NCI-H146 treated with DMSO at 0.1 percent for 48 hours (cell line): ENCODE data around the gene INPP4A.

Source experiments
- DNase-seq: peaks from one replicate; lab custom pipeline; 2025; ENCODE audit not compliant: unreplicated experiment; lab: John Stamatoyannopoulos, UW

INPP4A gene

DNA sequence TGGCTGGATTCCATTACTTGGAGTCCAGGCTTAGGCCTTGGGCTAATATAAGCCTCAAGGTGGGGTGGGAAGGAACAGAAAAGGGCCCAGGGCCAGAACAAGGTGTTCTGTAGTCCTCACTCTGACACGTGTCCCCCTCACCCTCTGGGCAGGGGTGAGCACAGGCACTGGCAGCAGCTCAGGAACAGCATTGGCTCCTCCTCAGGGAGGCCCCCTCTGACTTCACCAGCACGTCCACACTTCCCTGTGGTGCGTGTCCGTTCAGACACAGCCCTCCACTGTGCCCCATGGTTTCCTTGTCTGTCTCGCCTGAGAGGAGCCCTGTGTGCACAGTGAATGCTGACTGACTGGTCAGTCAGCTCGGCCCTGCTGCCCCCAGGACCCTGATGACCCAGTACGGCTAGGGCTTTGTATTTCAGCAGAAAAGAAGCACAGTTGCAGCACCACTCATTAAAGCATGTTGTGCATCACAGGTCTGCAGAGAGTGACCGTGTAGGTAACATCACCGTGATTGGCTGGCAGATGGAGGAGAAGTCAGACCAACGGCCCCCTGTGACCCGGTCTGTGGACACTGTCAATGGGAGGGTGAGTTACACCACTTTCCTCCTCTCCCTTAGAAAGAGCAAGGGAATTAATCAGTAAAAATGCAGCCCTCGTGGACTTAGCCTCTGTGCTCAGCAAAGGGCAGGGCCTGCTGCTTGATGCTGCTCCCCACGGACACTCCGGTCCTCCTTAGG is 92.9 kb downstream of the INPP4A start:
- no peak for DNase-seq

- DNase-seq: no peak
These were observed 93.8 kb downstream of the INPP4A start for GRCh38 chr2:98538280-98539041.

DNA sequence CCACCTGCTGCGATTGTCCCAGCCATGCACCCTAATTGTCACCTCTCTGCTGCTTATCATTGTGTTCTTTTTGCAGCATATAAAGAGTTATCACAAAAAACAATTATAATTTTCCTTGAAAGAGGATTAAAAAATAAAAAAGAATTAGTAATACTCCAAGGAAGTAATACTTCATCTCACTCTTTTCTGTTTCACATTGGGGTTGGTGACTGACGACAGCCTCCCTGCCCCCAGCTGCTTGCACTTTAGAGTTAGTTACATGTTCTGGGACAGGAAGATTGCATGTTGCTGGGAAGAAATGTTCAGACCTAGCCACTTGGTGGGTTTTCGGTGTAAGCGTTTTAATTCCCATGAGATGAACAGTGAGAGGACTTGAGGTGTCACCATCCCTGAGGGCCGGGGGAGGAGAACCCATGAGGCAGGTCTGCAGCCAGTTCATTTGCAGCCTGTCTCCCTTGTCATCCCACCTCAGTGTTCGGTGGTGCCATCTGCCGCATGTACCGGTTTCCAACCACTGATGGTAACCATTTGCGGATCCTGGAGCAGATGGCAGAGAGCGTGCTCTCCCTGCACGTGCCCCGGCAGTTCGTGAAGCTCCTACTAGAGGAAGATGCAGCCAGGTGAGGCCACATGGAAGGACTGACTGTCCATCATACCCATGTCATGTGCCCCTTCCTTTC is 94.5 kb downstream of the INPP4A start:
- DNase-seq: no peak

GRCh38 chr2:98540536-98540935 is 95.9 kb downstream of the INPP4A start:
- DNase-seq: no peak

- DNase-seq: no peak
These were observed 96.8 kb downstream of the INPP4A start for GRCh38 chr2:98541489-98541888.

- no peak for DNase-seq
These were observed 97.2 kb downstream of the INPP4A start for GRCh38 chr2:98541906-98542305.

DNA sequence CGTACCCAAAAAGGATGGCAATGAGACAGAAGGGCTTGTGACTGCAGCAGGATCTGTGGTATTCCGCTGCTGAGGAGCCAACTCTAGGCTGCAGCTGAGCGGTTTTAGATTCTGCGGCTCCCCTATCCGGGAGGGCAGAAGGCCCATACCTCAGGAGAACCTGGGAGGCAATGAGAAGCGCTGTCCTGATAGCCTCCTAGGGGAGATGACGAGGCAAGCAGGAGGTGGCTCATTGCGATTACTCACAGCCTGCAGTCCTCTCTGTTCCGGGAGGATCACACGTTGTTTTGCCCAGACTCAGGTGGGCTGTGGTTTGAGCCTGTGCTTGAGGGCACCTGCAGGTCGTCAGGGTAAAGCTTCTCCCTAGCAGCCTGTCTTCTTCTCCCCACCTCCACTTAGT is 98.6 kb downstream of the INPP4A start:
- DNase-seq: no peak

- no peak for DNase-seq
These were observed 99.2 kb downstream of the INPP4A start for GRCh38 chr2:98543842-98544241.

- no peak for DNase-seq
These were observed 100.9 kb downstream of the INPP4A start for GRCh38 chr2:98545591-98545990.

DNA sequence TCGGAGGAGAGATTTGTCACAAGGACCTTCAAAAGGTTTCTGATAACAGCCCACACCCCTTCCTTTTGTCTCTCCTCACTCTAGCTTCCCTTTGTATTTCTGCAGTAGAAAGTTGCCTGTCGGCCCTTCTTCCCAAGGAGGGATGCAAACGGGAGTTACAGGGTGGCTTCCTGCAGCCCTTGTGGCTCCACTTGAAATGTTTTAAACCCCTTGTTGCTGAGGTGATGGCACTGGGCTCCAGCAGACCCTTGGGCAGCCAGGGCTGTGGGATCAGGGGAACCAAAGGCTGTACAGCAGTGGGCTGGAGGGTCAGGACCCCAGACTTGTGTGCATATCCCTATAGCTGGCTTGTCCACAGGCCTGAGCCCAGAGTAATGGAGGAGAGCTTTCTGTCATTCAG is 101.5 kb downstream of the INPP4A start:
- no peak for DNase-seq

DNA sequence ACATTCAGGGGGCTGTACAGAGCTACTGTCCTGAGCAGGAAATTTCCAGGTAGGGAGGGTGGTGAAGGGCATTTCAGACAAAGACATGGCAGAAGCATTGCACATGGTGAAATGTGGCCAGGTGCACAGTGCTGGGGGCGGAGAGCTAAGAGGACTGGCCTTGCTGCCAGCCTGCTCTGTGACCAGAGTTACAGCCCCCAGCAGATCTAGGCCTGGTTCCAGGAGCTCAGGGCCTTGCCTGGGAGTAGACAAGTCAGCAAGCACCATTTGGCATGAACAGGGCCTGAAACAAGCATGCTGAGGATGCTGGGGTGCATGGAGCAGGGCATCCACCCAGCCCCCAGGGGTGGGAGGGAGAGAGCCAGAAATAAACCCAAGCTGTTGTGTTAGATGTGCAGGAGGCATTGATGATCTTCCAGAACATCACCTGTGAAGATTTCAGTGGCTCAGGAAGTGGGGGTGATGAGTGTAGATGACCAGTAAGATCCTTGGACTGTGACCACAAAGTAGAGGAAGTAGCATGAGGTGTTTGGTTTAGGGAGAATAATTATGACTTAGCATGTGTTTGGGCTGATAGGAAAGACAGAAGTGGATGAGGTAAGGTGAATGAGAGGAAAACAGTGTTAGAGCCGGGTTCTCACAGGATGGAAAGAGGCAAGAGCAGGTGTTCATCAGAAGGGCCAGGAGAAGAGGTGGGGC is 102.6 kb downstream of the INPP4A start:
- DNase-seq: no peak

DNA sequence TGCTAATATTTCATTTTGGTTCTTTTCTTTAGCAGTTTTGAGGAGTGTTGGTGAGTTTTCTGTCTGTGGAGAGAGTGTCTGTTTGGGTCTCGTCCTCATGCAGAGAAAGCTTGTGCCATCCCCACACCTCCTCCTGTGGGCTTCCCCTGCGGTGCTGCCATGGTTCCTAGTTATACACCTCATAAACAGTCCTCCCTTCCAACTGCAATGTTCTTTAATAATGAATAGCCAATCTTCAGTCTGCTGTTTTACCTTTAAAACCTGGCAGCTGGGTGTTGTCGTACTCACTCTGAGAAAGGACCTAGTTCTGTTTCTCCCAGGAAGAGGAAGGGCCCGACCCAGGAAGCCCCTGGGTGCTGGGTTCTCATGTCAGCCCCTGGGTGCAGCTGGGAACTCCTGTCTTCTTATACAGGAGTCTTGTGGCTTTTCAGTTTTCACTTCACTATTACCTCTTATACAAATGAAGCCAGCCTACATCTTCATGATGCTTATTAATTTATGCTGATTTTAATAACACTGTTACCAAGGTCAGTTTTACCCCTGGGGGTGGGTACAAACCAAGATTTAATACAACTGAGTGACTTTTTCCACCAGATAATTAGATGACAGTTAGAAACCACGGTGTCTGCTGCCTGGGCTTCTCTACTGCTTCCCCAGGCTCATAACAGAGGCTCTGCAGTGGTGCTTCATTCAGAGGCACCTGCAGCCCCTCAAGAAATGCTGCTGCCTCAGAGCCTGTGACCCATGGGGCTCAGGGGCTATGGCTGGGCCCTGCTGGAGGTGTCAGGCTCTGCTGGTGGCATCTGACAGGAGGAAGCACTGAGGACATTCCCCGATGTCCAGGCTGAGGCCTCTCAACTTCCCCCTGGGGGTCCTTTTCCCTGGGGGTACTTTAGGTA is 104.5 kb downstream of the INPP4A start:
- DNase-seq: no peak

- no peak for DNase-seq
These were observed 105.5 kb downstream of the INPP4A start for GRCh38 chr2:98550165-98550564.

GRCh38 chr2:98551316-98551715 is 106.7 kb downstream of the INPP4A start:
- DNase-seq: no peak

- no peak for DNase-seq
These were observed 108.0 kb downstream of the INPP4A start for GRCh38 chr2:98552499-98553179.

GRCh38 chr2:98554116-98554861 is 109.6 kb downstream of the INPP4A start:
- DNase-seq: no peak

DNA sequence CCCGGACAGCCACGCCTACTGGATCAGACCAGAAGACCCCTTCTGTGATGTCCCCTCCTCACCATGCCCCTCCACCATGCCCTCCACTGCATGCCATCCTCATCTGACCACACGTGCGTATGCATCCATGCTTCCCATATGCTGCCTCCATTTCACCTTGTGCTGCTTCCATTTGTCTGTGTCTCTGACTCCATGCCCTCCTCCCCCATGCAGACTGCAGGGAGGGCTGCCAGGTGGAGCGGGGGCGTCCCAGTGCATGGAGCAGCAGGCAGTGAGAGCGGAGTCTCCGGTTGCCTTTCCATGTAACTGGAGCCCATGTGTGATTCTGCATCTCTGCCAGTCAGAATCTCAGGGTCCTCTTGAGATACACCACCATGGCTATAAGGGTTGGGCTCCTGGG is 111.0 kb downstream of the INPP4A start:
- no peak for DNase-seq

DNA sequence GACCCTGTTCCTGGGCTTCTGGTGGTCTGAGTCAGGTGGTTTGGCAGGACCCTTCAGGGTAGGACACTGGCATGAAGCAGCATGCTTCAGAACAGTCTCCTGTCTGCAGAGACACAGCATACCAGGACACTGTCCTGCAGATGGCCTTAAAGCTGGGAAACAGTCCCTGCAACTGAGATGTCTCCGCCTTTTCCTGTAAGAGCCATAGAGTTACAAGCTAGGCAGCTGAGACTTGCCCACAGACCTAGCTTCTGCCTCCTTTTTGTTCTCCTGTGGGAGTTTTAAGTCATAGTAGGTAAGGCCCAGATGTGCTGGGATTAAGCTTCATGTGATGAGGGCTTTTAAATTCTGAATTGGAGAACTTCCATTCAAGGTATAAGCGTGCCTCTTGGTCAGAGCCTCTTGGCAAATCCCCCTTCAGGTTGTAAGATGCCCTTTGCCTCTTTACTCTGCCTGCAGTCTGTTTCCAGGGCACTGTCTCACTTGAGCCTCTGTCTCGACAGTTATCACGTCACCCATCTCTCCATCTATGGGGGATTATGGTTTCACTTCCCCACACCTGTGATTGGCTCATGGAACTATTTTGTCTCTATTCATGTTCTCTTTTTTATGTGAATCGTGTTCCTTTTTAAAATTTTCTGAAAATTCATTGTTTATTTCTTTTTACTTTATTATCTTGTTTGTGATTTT is 111.8 kb downstream of the INPP4A start:
- DNase-seq: no peak
